Epithelial cell of esophagus (primary cell): ENCODE measurements around the gene ZNF536.

ENCODE experiments used
- DNase-seq: peaks from one replicate; pipeline ENCODE4 v3.0.0; 2010; ENCODE audit warnings: low read depth
- H3K4me3 ChIP-seq: 2 replicates; pipeline ENCODE4 v1.5.1; 2011; ENCODE audit warnings: mild to moderate bottlenecking, low read length, control low read depth
- TF ChIP-seq, protein P1 (sequence below): IDR thresholded peaks from 2 replicates; pipeline ENCODE4 v1.5.1; 2011; ENCODE audit warnings: low read depth, mild to moderate bottlenecking, low read length, control low read depth, inconsistent platforms; ENCODE audit not compliant: insufficient read depth; ENCODE audit errors: missing control alignments

ZNF536 gene

GRCh38 chr19:30529876-30530275 is 157.7 kb downstream of the ZNF536 start:
- TF ChIP-seq, protein P1, sequence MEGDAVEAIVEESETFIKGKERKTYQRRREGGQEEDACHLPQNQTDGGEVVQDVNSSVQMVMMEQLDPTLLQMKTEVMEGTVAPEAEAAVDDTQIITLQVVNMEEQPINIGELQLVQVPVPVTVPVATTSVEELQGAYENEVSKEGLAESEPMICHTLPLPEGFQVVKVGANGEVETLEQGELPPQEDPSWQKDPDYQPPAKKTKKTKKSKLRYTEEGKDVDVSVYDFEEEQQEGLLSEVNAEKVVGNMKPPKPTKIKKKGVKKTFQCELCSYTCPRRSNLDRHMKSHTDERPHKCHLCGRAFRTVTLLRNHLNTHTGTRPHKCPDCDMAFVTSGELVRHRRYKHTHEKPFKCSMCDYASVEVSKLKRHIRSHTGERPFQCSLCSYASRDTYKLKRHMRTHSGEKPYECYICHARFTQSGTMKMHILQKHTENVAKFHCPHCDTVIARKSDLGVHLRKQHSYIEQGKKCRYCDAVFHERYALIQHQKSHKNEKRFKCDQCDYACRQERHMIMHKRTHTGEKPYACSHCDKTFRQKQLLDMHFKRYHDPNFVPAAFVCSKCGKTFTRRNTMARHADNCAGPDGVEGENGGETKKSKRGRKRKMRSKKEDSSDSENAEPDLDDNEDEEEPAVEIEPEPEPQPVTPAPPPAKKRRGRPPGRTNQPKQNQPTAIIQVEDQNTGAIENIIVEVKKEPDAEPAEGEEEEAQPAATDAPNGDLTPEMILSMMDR = no peak
- no peak overlapping the region for H3K4me3 ChIP-seq
- DNase-seq = no peak

DNA sequence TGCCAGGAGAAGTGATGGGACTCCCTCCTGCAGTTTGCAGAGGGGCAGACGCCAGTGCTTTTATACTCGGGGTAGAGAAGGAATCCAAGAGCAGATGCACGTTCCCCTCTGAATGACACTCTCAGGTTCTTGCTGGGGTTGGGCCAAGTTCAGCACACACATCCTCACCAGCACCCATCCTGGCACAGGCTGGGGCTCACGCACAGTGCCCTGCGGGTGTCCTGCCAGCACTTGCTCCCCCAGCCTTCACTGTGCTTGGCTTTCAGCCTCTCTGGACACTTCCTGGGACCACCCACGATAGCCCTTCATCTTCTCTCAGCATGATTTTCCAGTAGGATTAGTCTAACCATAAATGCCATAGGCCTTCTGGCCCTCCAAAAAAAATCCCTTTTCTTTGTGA is 158.6 kb downstream of the ZNF536 start:
- DNase-seq = no peak
- TF ChIP-seq, protein P1 = no peak
- no peak overlapping the region for H3K4me3 ChIP-seq

- DNase-seq = no peak
- TF ChIP-seq, protein P1 = no peak
Observed at GRCh38 chr19:30535011-30535410, 162.8 kb downstream of the ZNF536 start.

DNA sequence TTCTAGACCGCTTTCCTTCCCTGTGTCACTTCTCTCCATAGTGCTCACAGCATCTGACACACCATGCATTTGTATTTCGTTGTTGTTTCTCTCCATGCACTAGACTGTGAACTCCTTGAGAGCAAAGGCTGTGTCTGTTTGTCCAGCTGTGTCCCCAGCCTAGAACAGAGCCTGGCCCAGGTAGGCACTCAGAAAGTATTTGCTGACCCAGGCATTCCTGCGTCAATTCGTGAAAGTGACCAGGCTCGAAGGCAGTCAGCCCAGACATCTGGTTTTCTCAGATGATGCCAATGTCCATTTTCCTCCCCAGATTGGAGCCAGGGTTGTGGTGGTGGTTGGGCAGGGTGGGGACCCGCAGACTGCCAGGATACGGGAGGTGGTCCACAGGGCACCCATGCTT is 164.8 kb downstream of the ZNF536 start:
- no peak overlapping the region for H3K4me3 ChIP-seq
- no peak for DNase-seq
- TF ChIP-seq, protein P1 = no peak

More at GRCh38 chr19:30535011-30535410, 162.8 kb downstream of the ZNF536 start:
- no peak overlapping the region for H3K4me3 ChIP-seq

DNA sequence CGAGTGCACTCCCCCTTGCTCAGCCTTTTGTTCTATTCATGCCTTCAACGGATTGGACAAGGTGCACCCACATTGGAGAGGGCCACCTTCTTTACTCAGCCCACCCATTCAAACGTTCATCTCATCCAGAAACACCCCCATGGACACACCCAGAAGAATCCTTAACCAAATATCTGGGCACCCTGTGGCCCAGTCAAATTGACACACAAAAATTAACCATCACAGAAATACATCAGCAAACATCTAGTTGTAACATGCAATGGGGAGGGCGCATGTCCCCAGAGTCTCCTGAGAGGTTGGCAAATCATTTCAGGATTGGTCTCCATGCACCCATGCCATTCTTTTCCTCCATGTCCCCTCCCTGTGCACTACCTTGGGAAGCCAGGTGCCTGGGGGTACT is 167.1 kb downstream of the ZNF536 start:
- no peak overlapping the region for H3K4me3 ChIP-seq
- DNase-seq = no peak
- TF ChIP-seq, protein P1 = no peak

DNA sequence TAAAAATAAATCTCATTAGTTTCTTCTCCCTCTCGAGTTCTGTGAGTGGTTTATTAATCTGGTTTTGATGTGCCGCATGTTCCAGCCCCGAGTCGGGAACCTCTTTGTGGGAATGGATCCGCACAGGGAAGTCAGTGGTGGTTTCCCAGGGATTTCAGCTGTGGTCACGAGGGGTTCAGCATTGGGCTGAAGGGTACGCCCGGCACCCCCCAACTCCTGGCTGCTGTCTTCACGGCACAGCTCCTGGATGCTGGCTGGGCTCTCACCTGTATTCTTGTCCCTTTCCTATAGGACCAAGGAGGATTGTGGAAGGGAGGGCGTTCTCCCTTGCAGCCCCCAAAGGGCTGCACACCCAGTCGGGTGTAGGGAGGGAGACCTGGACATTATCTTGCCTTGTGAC is 167.8 kb downstream of the ZNF536 start:
- TF ChIP-seq, protein P1 = no peak
- no peak overlapping the region for H3K4me3 ChIP-seq

DNA sequence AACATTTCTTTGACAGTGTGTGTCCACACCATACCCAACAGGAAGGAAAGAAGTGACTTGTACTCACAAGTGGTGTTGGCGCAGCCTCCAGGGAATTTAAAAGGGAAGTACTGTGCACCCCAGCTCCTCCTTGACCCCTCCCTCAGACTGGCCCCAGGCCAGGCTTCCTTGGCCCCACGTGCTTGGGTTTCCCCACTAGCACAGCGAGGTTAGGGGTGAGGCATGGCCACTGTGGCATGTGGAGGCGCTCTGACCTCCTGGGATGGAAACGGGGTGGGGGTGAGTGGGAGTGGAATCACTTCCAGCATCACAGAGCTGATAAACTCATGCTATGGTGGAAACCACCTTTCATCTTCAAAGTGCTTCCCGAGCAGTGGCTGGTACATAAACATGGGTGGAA is 168.6 kb downstream of the ZNF536 start:
- TF ChIP-seq, protein P1 = no peak
- H3K4me3 ChIP-seq = no peak overlapping the region
- DNase-seq = no peak

More for the DNA sequence above, 167.8 kb downstream of the ZNF536 start:
- no peak for DNase-seq
